ENCODE results near the gene C6orf132. TPM values are rescaled to one million over a fixed set of nuclear protein-coding genes. Genes with fewer than 3 reads are reported as not detected.

The C6orf132 gene
- total and polyA plus RNA-seq, 9 of the 15 experiments (the other 6 are each of a cell fraction or from before 2014, with no cell fraction given): 0.06 to 0.35 (median 0.14) TPM

GRCh38 chr6:42140032-42140431 lies 2.4 kb downstream of the C6orf132 start (continued):
- TF ChIP-seq ZMIZ1 (IDR thresholded peaks at IDR 0.05; ENCODE audit: low read depth in 2 of 2, low read length in 2 of 2): no peak

- in situ Hi-C loops (cut with MboI) (no loop called here), intact Hi-C loops (cut with micrococcal nuclease) (no loop called here)
- H2AFZ ChIP-seq (ENCODE audit: low read depth, low read length): peak overlapping the region; percentile 56
- H3K4me2 ChIP-seq (ENCODE audit: insufficient read depth, low read length): no peak overlapping the region
- BruUV-seq (replicated peaks): no TSS peak
- H3K9me1 ChIP-seq (ENCODE audit: control insufficient read depth, insufficient read depth, low read length): no peaks in the 10 kb centered on the region
- H4K20me1 ChIP-seq (replicated peaks; ENCODE audit: control insufficient read depth, insufficient read depth, low read length): no peaks in the 10 kb centered on the region
- H3K36me3 ChIP-seq (ENCODE audit: control insufficient read depth, insufficient read depth, low read length): no peaks in the 10 kb centered on the region
- FAIRE-seq (peak; percentile 23), DNase-seq (ENCODE audit: extremely low read depth in 1 of 4, low spot score in 3 of 4) (peak in 2 of 4 experiments; percentile 47 to 56), ATAC-seq (peak; percentile 8; the same call in 2 of the 3 replicates)
- H3K4me3 ChIP-seq: no peak overlapping the region
- POLR2A ChIA-PET: interaction anchor here (0.6 to 2.2 kb wide), 9 partner anchors 9 to 688 kb away, joined by 3 to 18 read pairs (median 3); no protein-coding TSS in a partner anchor
- peaks cover 34 to 53% of the 10 kb centered on the region in 2 experiments for H3K4me1 ChIP-seq (replicated peaks in 1 of 2; ENCODE audit: control insufficient read depth in 2 of 2, insufficient read depth in 2 of 2, low read length in 2 of 2)
- no peaks in the 10 kb centered on the region for H3K27me3 ChIP-seq (ENCODE audit: control insufficient read depth in 2 of 2, insufficient read depth in 2 of 2, low read length in 2 of 2)
- 0 out of 3 replicates have a peak overlapping the region, but pooled peaks have one; percentile 25 for H3K27ac ChIP-seq (ENCODE audit: extremely low read depth, low read depth, low read length)
- H3K79me2 ChIP-seq (ENCODE audit: control insufficient read depth, insufficient read depth, low read length): no peaks in the 10 kb centered on the region
- CTCF ChIA-PET (ENCODE audit: low intra/inter-chr PET ratio): interaction anchor here (0.6 kb wide), 1 partner anchor 147 kb away, joined by 3 read pairs; no protein-coding TSS in a partner anchor
- H3K9ac ChIP-seq (ENCODE audit: insufficient read depth in 1 of 2, low read depth in 2 of 2, low read length in 2 of 2): peak overlapping the region; percentile 10 to 46; a peak in 1 of 4 replicates
- no peaks in the 10 kb centered on the region for H3K9me3 ChIP-seq (replicated peaks; ENCODE audit: control insufficient read depth, insufficient read depth, low read depth, low read length)
- 16% methylated on average over 9 of the region's 9 CpGs for WGBS (ENCODE audit: insufficient coverage, low coverage, missing lambda C conversion rate)
- TF ChIP-seq MEIS2 (IDR thresholded peaks at IDR 0.05; ENCODE audit: partially characterized antibody): peak; percentile 96
- TF ChIP-seq ZBTB40 (IDR thresholded peaks at IDR 0.05): peak; percentile 95
- peak; percentile 89 for TF ChIP-seq ZBTB40 (CRISPR knock-in tag; IDR thresholded peaks at IDR 0.05)
Observed at GRCh38 chr6:42138630-42139619, 3.5 kb downstream of the C6orf132 start.

Data from K562 (cell line).